ENCODE data around the gene COQ8A. TPM values are rescaled to one million over a fixed set of nuclear protein-coding genes. Genes with fewer than 3 reads are reported as not detected.
"Not testable (repeated sequence)": the region's sequence is repeated elsewhere in the genome, so short reads cannot be mapped to it uniquely, and the experiment has no call there.

Gene COQ8A
- total RNA-seq, 4 donors from 2014 or later: 22.8 to 41.7 (median 27.7) TPM

DNA sequence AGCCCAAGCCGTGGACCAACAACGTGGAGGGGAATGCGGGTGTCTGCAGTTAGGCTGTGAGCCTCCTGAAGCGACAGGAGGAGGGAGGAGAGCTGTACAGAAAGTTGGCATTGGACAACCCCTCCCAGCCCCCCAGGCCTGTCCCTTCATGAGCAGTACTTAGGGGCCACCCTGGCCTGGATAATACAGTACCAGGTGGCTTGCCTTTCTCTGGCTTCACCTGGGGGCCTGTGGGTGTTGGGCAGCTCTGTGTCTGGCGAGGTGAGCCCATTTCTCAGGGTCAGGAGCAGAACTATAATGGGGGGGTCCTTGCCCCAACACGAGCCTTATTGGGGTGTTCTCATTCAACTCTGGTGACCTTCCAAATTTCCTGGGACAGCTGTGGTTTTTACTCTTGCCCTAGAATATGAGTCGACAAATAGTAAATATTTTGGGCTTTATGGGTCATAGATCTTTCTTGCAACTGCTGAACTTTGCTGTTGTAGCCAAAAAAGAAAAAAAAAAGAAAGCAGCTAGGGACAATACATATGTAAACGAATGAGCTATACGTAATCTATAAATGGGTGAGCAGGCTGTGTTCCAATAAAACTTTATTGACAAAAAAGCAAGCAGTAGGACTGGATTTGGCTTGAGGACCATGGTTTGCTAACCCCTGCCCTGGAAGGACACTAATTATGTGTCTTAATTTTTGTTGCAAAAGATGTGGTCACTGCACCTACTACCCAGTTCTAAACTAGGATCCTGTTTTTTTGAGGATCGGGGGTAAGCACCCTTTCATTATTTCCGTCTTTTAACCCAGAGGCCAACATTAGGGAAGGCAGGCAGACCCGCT lies 11.4 kb downstream of the COQ8A start:
- TF ChIP-seq, protein P1, sequence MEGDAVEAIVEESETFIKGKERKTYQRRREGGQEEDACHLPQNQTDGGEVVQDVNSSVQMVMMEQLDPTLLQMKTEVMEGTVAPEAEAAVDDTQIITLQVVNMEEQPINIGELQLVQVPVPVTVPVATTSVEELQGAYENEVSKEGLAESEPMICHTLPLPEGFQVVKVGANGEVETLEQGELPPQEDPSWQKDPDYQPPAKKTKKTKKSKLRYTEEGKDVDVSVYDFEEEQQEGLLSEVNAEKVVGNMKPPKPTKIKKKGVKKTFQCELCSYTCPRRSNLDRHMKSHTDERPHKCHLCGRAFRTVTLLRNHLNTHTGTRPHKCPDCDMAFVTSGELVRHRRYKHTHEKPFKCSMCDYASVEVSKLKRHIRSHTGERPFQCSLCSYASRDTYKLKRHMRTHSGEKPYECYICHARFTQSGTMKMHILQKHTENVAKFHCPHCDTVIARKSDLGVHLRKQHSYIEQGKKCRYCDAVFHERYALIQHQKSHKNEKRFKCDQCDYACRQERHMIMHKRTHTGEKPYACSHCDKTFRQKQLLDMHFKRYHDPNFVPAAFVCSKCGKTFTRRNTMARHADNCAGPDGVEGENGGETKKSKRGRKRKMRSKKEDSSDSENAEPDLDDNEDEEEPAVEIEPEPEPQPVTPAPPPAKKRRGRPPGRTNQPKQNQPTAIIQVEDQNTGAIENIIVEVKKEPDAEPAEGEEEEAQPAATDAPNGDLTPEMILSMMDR (IDR thresholded peaks at IDR 0.05): no peak
- TF ChIP-seq POLR2A (IDR thresholded peaks at IDR 0.05): no peak
- intact Hi-C loops (cut with DNase I; ENCODE audit: low total_unique reads): no loop called here

DNA sequence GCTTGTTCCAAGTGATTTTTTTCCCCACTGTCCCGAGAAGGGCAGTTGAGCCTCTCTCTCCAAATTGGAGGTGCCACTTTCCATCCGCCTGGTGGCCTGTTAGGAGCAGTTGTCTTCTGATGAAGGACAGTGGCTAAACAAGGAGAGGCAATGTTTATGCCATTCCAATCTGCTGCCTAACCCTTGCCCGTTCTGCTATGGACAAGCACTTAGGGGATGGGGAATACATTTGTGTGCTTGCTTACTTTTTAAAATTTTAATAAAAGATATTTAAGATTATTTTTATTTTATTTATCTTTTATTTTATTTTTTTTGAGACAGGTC lies 12.0 kb downstream of the COQ8A start:
- TF ChIP-seq, protein P1 (IDR thresholded peaks at IDR 0.05): no peak
- TF ChIP-seq POLR2A (IDR thresholded peaks at IDR 0.05): no peak
- H3K4me1 ChIP-seq: no peaks in the 10 kb centered on the region

More for the DNA sequence above, 11.4 kb downstream of the COQ8A start:
- Histone ChIP-seq H3K9me3 (no peaks in the 10 kb centered on the region), H3K4me3 (no peak overlapping the region), H3K27me3 (no peaks in the 10 kb centered on the region), H3K27ac (no peak overlapping the region), H3K36me3 (no peaks in the 10 kb centered on the region), H3K4me1 (no peaks in the 10 kb centered on the region)
- DNase-seq: no peak

DNA sequence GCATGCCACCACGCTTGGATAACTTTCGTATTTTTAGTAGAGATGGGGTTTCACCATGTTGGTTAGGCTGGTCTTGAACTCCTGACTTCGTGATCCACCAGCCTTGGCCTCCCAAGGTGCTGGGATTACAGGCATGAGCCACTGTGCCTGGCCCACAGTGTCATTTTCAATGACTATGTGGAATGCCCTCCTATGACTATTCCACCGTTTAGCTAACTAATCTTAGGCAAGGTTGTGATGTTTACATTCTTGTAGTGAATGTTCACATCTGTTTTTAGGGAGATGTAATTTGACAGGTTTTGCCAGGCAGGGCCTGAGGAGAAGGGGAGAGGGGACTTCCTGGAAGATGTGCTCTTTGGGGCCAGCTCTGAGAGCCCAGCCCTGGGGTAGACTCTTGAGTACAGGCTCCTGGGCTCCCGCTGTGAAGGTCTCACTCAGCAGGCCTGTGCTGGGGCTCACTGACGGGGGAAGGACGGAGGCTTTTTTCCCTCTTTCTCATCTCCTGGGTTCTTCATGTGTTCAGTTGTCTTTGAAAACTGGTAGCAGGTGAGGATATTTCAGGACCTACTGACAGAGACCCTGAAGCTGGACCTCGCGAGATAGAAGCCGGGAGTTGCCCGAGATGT lies 13.2 kb downstream of the COQ8A start:
- TF ChIP-seq, protein P1 (IDR thresholded peaks at IDR 0.05): no peak
- TF ChIP-seq POLR2A (IDR thresholded peaks at IDR 0.05): no peak
- peak in 1 of 2 donors; percentile 1 for DNase-seq
- Histone ChIP-seq H3K27me3 (no peaks in the 10 kb centered on the region), H3K9me3 (no peaks in the 10 kb centered on the region), H3K4me1 (no peaks in the 10 kb centered on the region), H3K36me3 (no peaks in the 10 kb centered on the region), H3K27ac (no peak overlapping the region), H3K4me3 (no peak overlapping the region)
- intact Hi-C loops (cut with DNase I; ENCODE audit: low total_unique reads): no loop called here

More for the DNA sequence above, 12.0 kb downstream of the COQ8A start:
- DNase-seq: no peak
- H3K27ac ChIP-seq: no peak overlapping the region
- H3K4me3 ChIP-seq: no peak overlapping the region
- H3K27me3 ChIP-seq: no peaks in the 10 kb centered on the region
- no peaks in the 10 kb centered on the region for H3K9me3 ChIP-seq
- intact Hi-C loops (cut with DNase I; ENCODE audit: low total_unique reads): no loop called here
- H3K36me3 ChIP-seq: no peaks in the 10 kb centered on the region

DNA sequence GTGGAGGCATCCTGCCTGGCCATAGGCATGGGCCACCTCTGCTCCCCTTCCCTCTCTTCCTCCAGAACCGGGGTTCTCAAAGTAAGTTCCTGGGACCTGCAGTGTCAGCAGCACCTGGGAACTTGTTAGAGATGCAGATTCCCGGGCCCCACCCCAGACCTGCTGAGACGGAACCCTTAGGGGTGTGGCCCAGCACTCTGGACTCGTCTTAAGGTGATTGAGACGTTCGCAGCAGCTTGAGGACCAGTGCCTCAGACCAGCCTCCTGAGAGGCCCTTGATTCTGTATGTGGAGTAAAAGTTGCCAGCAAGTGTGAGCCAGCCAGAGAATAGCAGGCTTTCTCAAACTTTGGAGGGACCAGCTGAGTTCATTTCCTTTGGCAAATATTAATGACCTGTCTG lies 14.2 kb downstream of the COQ8A start:
- TF ChIP-seq POLR2A (IDR thresholded peaks at IDR 0.05): no peak
- TF ChIP-seq, protein P1 (IDR thresholded peaks at IDR 0.05): no peak
- intact Hi-C loops (cut with DNase I; ENCODE audit: low total_unique reads): no loop called here
- no peaks in the 10 kb centered on the region for H3K36me3 ChIP-seq
- H3K9me3 ChIP-seq: no peaks in the 10 kb centered on the region
- no peaks in the 10 kb centered on the region for H3K4me1 ChIP-seq
- H3K27me3 ChIP-seq: no peaks in the 10 kb centered on the region
- H3K27ac ChIP-seq: no peak overlapping the region
- no peak for DNase-seq
- no peak overlapping the region for H3K4me3 ChIP-seq

DNA sequence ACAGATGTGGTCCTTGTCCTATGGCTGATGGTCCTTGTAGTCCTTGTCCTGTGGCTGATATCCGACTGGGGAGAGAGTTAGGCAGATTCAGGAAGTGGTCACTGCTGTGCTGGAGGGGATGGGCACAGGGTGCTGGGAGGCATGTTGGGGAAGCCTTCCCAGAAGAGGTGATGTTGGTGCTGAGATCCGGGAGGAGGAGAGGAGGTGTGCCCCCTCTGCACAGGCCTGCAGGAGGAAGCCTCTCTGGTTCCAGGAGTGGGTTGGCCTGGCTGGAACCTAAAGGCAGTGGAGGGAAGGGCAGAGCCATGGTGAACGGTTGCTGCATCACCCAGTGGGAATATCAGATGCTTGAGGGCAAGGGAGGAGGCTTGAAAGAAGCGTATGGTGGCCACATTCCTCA lies 14.7 kb downstream of the COQ8A start:
- Histone ChIP-seq H3K36me3 (no peaks in the 10 kb centered on the region), H3K27ac (no peak overlapping the region), H3K27me3 (no peaks in the 10 kb centered on the region), H3K4me3 (no peak overlapping the region), H3K9me3 (no peaks in the 10 kb centered on the region), H3K4me1 (no peaks in the 10 kb centered on the region)
- TF ChIP-seq, protein P1 (IDR thresholded peaks at IDR 0.05): no peak
- no peak for TF ChIP-seq POLR2A (IDR thresholded peaks at IDR 0.05)
- intact Hi-C loops (cut with DNase I; ENCODE audit: low total_unique reads): no loop called here
- DNase-seq: no peak

DNA sequence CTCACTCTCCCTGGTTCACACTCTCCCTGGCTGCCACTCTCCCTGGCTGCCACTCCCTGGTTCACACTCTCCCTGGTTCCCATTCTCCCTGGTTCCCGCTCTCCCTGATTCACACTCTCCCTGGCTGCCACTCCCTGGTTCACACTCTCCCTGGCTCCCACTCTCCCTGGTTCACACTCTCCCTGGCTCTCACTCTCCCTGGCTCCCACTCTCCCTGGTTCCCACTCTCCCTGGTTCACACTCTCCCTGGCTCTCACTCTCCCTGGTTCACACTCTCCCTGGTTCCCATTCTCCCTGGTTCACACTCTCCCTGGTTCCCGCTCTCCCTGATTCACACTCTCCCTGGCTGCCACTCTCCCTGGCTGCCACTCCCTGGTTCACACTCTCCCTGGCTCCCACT lies 15.8 kb downstream of the COQ8A start:
- not testable (repeated sequence) for H3K36me3 ChIP-seq, H3K4me1 ChIP-seq, H3K27ac ChIP-seq

More for the DNA sequence above, 15.8 kb downstream of the COQ8A start:
- intact Hi-C loops (cut with DNase I; ENCODE audit: low total_unique reads); H3K4me3 ChIP-seq; DNase-seq; H3K9me3 ChIP-seq; H3K27me3 ChIP-seq: not testable (repeated sequence)
